NCI-H2196 (cell line): ENCODE results near the gene GPR18.

Source experiments
- DNase-seq: peaks from one replicate; lab custom pipeline; 2025; ENCODE audit not compliant: unreplicated experiment; lab: John Stamatoyannopoulos, UW

GPR18 gene

DNA sequence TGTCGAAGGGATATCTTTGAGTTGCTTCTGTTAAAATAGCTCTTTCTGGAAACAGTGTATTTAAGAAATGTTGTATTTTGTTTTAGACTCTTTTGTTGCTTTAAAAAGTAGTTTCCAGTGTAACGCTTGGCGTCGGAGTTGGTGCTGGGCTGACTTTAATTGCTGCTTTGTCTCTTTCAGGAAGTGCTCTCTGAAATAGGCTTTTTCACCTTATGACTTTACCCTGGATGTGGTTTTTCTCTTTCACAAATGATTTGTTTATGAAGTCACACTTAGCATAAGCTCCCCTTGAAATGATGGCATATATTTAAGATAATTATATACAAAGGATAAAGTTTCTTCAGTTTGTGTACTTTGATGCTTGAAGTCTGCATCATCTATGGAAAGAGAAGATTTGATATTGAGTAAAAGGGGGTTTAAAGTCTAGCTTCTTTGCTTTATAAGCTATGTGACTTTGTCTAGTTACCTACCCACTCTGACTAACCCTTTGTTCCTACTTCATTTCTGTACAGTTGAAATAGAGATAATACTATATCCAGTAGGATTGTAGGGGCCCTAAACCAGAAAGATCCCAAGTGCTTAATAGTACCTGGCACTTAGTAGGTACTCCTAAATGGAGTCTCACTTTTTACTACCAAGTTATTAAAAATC, at the start of gene GPR18:
Gene GPR18, minus strand, starts transcription at position 170 of the 651 bp plus-strand sequence. CDS start 2,507 bp downstream, outside the sequence.
- no peak for DNase-seq

- no peak for DNase-seq
Observed at GRCh38 chr13:99307648-99308339, 49.6 kb upstream of the GPR18 start.

DNA sequence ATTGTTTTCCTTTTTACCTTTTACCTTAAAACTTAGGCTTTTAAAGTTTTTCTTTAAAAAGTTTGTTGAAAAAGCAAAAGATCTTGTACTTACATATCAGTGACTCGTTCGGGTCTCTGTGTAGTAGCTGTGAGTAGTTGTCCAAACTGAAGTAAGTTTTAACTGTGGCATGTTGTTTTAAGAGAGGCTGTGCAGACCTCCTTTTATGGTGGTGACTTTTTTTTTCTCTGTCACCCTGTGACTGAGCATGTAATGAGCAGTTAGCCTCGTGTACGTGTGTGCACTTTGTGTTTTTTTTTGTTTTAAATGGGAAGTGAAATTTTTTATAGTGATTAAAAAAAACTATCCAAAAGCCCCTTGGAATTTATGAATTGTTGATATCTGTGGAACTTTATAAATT, 49.1 kb upstream of the GPR18 start, which contains the start of gene GPR183:
Gene GPR183, minus strand, starts transcription at position 153 of the 400 bp plus-strand sequence. CDS start 11,254 bp downstream, outside the sequence.
- no peak for DNase-seq

DNA sequence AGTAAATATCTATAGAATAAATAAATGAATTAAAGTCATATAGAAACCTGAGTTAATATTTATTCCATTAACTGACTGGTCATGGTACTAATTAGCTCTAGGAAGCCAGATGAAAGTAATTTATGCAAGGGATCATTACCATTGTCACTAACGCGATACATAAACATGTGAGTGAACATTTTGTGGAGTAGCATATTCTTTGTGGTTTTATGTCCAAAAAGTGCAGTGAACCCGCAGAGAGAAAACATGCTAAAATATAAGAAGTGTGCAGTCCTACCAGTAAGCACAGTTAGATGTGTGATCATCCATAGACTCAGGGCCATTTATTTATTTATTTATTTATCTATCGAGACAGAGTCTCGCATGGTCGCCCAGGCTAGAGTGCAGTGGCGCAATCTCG, 47.4 kb upstream of the GPR18 start:
- DNase-seq = no peak

DNA sequence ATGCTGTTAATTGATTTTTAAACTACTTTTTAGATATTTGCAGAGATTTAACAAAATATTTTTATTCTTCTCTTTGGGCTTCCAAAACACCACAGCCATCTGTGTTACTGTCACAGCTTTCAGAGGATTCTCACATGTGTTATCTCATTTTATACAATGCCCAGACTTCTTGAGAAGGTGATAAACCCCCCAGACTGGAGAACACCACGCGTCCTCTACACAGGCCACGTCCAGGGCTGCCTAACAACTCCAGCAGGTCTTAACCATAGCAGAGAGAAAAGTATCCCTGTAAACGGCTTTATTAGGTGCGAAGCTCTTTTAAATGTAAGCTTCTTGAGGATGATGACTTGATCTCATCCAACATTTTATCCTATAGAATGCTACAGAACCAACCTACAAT, 47.0 kb upstream of the GPR18 start:
- no peak for DNase-seq

- DNase-seq = no peak
Observed at GRCh38 chr13:99304541-99304940, 46.4 kb upstream of the GPR18 start.

DNA sequence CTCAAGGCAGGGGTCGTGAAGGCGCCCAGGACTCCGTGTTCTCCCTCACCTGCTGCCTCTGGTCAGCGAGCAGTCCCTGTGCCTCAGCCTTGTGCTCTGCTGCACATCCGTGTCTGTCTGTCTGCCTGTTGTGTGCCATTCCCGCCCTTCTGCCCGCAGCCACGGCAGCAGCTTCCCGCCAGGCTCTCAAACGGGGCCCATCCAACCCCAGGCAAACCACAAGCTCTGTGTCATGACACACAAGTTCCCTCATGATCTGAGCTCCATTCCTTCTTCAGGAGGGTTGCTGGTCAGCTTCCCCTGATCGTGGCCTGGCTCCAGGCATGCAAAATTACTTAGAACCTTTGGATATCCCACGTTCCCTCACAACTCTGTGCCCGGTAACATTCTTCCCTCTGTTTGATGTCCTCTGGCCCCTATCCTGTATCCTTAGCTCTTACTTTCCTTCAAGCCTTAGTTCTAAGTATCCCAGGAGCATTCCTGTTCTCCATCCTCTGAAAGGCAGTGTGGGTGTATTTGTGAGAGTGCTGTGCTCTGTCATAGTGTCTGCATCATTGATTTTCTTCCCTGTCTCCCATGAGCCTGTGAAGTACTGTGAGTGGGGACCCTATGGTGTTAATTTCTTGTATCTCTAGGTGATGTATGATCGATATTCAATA, 45.8 kb upstream of the GPR18 start:
- no peak for DNase-seq

GRCh38 chr13:99302637-99303505, 44.7 kb upstream of the GPR18 start:
- no peak for DNase-seq

DNA sequence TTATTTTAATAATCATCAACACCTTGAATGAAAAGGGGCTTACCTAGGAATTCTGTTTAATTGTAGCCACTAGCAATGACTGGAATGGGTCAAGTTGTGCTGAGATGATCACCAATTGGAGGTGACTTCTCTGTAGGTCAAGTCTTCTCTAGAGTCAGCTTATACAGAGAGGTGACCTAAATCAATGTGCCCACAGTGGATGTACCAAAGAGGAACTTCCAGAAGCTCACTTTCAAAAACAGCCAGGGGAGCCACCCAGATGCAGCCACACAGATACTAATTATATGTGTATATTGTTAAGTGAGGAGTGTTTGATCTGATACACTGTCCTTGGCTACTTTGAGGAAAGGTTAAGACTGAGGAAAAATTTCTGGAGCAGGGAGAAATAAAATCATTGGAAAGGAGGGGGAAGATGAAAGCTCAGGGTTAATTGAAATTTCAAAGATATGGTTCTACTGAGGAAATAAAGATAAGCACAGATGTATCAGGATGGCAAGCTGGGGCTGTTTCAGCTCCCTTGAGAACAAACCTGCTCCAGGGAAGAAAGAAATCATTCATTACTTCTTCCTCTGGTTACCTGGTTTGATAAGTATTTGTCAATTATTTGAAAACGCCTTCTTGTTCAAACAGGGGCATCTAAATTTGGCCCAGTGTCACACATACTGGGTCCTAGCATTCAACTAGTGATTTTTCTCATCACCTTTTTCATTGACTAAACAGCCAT, 43.9 kb upstream of the GPR18 start:
- DNase-seq = no peak

- no peak for DNase-seq
Observed at GRCh38 chr13:99301056-99301838, 43.1 kb upstream of the GPR18 start.

- DNase-seq = no peak
Observed at GRCh38 chr13:99299920-99300341, 41.8 kb upstream of the GPR18 start.

DNA sequence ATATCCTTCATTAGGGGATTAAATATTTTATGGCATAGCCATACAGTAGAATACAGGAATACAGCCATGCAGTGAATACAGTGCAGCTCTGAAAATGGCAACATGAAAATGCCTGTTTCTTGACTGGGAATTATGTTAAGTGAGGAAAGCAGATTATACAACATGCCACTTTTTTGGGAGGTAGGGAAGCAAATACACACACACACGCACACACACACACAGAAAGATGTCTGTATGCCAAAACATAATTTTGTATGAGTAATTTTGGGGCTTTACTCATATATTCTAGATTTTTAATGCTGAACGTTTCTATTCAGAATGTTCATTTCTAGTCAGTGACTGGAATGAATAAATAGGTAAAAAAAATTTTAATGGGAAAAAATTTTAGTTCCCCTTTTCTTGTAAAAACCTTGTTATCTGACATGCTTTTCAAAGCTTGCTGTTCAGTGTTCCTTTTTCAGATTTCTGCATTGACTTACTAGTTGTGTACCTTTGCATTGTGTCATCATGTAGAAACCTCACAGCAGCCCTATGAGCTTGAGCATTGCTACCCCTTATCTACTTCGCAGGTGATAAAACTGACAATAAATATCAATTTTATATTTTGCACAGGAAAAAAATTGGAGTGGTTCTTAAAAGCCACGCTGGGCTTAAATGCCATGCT, 41.2 kb upstream of the GPR18 start:
- no peak for DNase-seq

DNA sequence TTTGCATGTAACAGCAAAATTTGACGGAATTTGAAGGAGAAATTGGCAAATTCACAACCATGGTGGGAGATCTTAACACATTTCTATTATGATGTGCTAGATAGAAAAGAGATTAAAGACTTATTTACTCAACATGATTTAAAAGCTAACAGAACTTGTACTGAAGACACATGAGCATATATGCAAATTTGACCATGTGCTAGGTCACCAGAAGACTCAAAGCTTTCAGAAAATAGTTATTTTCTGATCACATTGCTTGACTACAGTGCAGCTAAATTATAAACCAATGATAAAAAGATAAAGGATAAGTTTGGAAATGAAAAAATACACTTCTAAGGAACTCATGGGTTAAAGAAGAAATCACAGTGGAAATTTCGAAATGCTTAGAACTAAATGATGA, 39.9 kb upstream of the GPR18 start:
- no peak for DNase-seq

DNA sequence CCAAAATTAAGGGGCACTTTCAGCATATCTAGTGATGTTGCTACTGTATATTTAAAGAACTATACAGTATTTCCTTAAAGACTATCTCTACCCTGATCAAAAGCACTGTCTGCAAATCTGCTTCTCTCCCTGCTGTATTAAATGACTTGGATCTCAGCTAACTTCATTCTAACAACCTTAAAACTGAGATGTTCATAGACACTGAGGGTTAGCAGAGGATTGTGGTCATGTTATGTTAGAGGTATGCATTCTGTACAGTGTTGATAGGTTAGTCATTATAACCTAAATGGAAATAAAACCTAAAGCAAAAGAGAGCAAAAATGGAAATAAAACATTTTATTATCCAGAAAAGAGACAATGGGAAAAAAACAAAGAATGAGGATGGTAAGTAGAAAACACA, 39.2 kb upstream of the GPR18 start:
- no peak for DNase-seq

DNA sequence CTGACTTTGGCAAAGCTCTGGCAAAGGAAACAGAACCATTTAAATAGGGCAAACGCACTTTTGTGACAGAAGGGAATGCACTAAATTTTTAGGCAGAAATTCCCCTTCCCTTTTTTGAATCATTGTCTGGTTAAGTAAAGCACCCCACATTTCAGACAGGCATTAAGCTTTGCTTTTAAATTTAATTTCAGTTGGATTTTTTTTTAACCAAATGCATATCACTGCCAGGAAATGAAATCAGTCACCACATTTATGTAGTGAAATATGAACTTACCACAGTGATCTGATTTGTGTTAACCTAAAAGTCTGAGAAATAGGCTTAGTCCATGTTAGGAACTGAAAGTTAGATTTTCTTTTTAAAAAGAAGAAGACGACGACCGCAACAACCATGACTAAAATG, 38.2 kb upstream of the GPR18 start:
- no peak for DNase-seq

GRCh38 chr13:99295488-99296252, 37.5 kb upstream of the GPR18 start:
- DNase-seq = no peak

DNA sequence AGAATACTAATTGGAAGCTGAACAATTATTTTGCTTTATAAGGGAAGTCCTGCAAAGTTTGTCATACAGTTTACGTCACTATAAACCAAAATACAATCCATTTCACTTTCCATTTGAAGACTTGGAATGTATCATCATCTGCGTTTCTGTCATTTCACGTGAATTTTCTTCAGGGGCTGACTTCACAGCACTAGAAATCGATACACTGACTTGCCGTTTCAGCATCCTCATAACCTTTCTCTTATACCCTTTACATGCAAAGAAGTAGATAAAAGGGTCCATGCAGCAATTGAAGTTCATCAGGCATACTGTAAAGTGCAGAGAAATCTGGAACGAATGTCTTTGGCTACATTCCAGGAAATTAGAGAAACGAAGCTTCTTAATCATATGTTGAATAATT, 36.8 kb upstream of the GPR18 start:
- no peak for DNase-seq

- DNase-seq = no peak
Observed at GRCh38 chr13:99294198-99294597, 36.0 kb upstream of the GPR18 start.
